Raji (cell line): ENCODE data around the gene HGFAC.

ENCODE experiments used
- POLR2A ChIP-seq: IDR thresholded peaks from 2 replicates; pipeline ENCODE4 v1.6.1; 2011; ENCODE audit warnings: low read depth, low read length, control low read depth; ENCODE audit not compliant: insufficient read depth

The HGFAC gene

GRCh38 chr4:3469386-3470243, 27.8 kb downstream of the HGFAC start:
- TF ChIP-seq POLR2A, result no peak

- TF ChIP-seq POLR2A, result no peak
These were observed 28.7 kb downstream of the HGFAC start for GRCh38 chr4:3470244-3471097.

- no peak for TF ChIP-seq POLR2A
These were observed 29.5 kb downstream of the HGFAC start for GRCh38 chr4:3471098-3471760.

GRCh38 chr4:3471886-3472285, 30.1 kb downstream of the HGFAC start:
- no peak for TF ChIP-seq POLR2A

- TF ChIP-seq POLR2A, result no peak
These were observed 30.8 kb downstream of the HGFAC start for GRCh38 chr4:3472411-3473141.

GRCh38 chr4:3473181-3473950, 31.6 kb downstream of the HGFAC start:
- TF ChIP-seq POLR2A, result no peak

GRCh38 chr4:3473996-3474765, 32.4 kb downstream of the HGFAC start:
- no peak for TF ChIP-seq POLR2A

- TF ChIP-seq POLR2A, result no peak
These were observed 33.4 kb downstream of the HGFAC start for GRCh38 chr4:3475041-3475712.

- TF ChIP-seq POLR2A, result no peak
These were observed 34.0 kb downstream of the HGFAC start for GRCh38 chr4:3475713-3476260.

GRCh38 chr4:3476341-3476747, 34.6 kb downstream of the HGFAC start:
- no peak for TF ChIP-seq POLR2A

- no peak for TF ChIP-seq POLR2A
These were observed 35.4 kb downstream of the HGFAC start for GRCh38 chr4:3476936-3477749.
